ENCODE data around the gene CELSR3.

CELSR3 gene

DNA sequence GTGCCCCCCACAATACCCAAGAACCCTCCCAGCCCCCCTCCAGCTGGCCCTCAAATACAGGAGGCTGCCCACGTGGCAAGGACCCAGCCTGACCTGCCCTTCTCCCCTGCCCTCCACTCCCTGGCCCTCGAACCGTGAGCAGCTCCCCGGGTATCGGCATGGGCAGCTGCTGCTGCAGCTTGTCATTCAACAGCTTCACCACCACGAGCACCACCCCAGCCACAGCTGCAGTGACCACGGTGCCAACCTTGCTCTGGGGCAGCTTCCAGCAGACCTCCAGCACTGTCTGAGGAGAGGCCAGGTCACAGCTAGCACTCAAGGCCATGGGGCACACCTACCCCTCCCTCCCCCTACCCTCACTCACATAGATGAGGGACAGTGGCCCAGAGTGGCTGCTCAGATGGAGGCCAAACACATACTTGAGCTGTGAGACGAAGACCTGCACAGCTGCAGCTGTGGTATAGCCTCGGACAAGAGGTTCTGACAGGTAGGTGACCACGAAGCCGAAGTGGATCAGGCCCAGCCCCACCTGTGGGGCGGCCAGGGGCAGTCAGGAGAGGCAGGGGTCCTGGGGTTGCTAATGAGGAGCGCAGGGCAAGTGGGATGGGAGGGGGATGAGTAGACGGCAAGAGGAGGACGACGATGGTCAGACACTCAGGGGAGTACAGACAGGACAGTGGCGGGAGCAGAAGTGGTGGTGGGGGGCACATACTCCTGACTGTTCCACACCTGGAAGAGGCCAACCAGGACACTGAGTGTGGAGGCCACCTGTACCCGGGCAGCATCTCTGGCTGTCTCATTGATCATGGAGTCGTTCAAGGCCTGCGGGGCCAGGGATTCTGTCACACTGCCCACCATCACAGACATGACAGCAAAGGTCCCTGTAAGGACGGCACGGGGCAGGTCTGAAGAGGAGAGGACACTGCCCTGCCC, 30.9 kb downstream of the CELSR3 start:
- no peak for DNase-seq

DNA sequence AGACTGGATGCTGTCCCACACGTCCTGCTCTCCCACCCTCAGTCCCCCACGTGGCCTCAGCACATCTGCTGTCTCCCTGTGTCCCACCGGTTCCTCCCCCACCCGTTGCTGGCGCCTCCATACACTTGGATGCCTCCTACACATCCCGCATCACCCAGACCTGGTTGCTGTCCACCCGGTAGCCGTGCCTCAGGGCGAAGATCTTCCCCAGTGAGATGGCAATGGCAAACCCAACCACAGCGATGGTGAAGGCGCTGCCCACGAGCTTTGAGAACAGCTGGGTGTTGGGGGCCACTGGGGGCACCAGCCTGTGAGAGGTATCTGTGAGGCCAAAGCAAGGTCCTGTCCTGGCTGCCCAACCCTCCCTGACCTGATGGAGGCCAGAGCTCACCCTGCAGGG, 31.9 kb downstream of the CELSR3 start:
- no peak for DNase-seq

DNA sequence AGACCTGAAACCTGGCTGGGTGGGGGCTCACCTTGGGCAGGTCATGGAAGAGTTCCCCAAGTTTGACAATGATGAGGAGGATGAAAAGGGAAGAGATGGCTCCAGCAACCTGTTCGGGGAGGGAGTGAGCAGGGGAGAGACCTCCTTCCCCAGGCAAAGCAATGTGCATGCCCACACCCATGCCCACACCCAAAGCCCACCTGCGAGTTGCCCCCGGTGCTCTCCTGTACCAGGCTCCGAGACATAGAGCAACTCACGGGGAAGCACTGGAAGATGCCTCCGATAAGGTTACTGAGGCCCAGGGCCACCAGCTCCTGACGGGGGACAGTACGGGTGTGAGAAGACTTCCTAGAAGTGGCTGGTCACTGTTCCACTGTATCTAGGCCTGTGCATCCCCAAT, 32.3 kb downstream of the CELSR3 start:
- no peak for DNase-seq

DNA sequence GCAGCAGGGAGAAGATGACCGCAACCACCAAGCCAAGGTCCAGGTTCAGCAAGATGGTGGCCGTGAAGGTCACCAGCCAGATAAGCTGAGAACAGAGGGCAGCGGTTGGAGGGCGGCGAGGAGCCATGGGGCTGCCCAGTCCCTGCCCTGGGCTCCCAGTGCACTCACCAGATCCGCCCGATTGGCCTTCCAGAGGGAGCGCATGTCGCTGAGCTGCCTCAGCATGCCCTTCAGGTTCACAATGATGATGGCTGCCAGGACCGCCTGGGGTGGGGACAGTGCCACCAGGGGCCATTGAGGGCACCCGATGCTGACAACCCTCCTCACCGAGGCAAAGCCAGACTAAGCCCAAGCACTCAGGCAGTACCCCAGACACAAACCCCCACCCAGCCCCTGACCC, 32.8 kb downstream of the CELSR3 start:
- DNase-seq, result no peak

DNA sequence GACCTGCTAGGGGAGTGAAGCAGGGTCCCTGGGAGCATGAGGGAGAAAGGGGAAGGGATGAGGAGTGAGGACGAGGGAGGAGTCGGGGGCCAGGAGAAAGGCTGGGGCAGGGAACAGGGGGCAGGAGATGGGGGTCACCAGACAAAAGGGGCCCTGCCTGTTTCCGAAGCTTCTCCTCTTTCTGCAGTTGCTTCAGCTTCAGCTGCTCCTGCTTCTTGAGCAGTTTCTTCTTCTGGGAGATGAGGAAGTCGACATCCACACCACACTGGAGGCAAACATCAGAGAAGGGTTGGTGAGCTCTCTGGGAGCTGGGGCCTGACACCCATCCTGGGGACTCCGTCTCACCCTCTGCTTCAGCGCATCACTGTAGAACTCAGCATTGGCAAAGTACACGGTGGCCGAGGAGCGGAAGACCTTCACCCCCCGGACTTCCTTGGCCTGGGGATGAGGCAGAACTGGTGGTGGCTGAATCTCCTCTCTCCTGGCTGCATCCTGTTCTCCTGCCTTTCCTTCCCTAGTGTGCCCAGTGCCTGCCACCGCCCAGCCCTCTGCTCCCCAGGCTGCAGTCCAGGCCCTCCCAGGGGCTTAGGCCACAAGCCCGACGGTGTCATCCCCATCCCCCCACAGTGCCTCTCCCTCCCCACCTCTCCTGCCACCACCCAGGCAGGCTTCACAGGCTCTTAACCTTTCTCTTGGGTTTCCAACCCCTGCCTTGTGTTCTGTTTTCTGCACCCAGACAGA, 34.2 kb downstream of the CELSR3 start:
- DNase-seq, result no peak

DNA sequence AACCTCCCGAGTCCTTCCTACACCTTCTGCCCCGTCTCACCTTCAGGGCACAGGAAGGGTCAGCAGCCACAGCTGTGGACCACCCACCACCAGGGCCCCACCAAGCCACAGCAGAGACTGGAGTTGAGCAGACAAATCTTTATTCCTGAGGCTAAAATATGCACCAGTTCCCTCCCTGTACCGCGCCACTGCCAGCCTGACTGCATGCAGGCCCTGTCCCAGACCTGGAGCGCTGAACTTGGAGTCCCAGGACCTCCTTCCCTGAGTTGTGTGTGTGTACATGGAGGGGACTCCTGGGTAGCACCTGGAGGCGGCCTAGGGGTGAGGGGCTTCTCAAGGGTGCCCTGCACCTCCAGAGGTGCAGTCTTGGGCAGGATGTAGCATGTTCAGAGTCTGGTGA, 37.1 kb downstream of the CELSR3 start:
- no peak for DNase-seq

DNA sequence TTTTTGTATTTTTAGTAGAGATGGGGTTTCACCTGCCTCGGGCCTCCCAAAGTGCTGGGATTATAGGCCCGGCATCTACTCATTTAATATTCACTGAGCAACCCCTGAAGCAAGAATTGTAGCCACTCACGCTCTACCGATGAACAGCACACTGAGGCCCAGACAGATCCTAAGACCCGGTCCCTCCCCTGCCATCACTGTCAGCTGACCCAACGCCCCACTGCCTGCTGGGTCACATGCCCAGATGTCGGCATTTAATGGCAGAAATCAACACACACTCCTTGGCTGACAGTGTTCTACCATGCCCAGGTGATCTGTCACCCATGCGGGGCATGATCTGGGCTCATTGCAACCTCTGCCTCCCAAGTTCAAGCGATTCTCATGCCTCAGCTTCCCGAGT, 37.9 kb downstream of the CELSR3 start:
- no peak for DNase-seq

DNA sequence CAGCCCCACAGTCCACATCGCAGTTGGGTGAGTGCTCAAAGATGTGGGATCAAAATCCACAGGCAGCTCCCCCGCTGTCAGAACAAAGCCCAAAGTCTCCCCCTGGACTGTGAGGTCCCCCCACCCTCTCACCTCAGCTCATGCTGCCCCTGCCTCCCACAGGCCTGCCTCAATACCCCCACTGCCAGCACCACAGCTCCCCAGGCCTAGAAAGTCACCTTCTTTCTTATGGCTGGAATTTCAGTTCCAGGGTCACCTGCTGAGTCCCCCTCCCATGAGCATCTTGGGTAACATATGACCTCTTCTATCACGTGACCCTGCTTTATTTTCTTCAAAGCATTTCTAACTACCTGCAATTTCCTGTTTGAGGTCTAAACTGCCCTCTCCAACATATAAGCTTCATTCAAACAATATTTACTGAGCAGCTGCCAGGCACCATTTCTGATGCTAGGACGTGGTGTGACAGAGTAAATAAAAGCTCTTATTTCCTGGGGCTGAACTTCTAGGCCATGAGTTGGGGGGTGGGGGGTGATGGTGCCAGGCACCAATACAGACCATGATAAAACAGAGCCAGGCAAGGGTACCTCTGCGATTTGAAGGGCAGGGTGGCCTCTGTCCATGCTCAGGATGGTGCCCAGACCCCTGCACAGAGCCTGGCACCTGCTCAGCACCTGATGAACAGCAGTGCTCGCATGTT, 38.7 kb downstream of the CELSR3 start:
- no peak for DNase-seq

DNA sequence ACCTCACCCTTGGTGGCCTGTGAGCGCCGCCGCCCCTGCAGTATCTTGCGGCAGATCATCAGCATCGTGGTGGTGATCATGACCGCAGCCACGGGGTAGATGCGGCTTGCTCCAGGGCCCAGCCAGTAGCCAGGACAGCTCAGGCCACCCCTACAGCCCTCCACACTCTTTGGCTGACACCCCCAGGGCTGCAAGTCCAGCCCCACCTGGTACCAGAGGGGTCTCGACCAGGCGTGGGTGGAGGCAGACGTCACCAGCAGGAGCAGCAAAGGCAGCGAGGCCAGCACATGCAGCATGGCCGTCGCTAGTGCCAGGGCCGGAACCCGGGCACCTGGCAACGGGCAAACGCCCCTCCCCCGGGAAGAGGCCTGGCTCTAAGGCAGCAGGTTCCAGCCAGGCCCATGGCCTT, 41.2 kb downstream of the CELSR3 start, which contains the start of gene TMEM89:
Gene TMEM89 (minus strand): TSS at position 309 of the 409 bp plus-strand sequence. CDS start 13 bp downstream, at position 296.
- DNase-seq, result no peak

DNA sequence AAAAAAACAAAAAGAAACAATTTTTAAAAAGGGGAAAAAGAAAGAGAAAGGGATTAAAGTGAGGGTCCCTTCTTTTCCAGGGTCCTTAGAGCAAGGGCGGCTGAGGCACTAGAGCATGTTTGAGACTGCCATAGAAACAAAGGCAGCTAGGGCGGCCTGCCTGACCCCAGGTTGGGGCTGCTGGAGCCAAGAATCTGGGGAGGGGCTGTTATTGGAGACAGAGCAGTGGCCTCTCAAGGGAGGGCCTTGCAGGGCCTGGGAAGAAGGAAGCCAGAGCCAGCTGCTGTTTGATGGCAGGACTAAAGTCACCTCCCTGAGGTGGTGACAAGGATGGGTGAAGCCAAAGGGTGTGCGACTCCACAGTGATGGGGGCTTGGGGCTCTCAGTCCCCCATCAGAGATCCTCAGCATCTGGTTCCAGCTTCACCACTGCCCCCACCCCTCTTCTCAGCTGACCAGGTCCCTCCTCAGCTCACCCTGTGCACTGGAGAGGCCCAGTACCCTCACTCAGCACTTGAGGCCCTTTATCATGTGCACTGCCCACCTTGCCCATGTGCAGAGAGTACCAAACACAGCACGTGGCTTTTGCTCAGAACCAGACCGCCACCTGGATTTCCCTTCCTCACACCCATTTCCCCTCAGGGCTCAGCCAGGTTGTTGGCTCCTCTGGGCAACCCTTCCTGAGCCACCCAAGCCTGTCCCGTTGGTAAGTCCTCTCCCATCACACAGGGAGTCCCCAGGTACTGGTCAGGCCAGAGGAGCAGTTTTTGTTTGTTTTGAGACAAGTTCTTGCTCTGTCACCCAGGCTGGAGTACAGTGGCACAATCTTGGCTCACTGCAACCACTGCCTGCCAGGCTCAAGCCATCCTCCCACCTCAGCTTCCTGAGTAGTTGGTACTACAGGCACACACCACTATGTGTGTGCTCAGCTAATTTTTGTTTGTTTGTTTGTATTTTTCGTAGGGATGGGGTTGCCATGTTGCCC, 42.9 kb downstream of the CELSR3 start:
- no peak for DNase-seq

DNA sequence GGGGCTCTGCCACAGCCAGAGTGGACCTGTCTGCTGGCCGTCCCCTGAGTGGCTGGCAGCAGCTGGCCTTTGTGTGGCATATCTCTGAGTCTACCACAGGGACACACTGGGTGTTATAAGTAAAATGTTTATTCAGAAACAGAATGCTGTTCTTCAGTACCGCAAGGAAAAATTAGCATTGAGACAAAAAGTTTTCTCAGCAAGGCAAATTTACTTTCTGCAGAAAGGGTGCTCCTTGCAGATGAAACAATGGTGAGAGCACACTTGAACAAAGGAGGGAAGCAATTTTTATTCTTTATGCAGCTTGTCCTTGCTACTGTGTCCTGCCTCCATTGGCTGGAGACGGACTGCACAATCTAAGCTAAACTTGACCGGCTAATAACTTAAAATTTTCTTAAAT, 45.1 kb downstream of the CELSR3 start:
- DNase-seq, result no peak

DNA sequence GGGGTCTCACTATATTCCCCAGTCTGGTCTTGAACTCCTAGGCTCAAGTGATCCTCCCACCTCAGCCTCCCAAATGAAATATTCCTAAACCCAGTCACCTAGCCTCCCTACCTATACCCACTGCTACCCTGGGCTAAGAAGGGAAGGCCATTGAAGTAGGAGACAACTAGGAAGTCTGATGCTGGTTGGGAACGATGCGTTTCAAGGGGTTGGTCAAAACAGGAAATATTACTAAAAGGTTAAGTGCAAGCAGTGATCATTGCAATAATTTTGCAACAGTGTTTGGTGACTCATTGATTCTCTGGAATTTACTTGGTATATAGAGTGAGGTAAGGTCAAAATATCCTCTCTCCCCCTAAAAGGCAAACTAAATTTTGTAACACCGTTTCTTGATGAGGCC, 48.6 kb downstream of the CELSR3 start:
- no peak for DNase-seq

DNA sequence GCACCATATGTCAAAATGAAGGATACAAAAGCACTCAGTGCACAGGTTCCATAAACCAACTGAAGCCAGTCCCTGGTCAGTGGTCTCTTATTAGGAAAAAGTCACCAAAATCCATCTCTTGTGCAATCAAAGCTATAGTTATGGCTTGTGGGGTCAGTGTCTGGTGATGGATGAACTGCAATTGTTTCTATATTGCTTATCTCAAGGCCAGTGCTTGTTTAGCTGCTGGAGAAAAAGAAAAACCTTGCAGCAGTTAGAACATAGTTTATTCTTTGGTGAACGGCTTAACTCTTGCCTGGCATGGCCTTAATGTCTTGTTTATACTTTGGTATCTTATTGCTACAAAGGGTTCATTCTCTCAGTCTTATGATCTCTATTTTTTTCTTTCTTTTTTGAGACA, 50.4 kb downstream of the CELSR3 start:
- no peak for DNase-seq

DNA sequence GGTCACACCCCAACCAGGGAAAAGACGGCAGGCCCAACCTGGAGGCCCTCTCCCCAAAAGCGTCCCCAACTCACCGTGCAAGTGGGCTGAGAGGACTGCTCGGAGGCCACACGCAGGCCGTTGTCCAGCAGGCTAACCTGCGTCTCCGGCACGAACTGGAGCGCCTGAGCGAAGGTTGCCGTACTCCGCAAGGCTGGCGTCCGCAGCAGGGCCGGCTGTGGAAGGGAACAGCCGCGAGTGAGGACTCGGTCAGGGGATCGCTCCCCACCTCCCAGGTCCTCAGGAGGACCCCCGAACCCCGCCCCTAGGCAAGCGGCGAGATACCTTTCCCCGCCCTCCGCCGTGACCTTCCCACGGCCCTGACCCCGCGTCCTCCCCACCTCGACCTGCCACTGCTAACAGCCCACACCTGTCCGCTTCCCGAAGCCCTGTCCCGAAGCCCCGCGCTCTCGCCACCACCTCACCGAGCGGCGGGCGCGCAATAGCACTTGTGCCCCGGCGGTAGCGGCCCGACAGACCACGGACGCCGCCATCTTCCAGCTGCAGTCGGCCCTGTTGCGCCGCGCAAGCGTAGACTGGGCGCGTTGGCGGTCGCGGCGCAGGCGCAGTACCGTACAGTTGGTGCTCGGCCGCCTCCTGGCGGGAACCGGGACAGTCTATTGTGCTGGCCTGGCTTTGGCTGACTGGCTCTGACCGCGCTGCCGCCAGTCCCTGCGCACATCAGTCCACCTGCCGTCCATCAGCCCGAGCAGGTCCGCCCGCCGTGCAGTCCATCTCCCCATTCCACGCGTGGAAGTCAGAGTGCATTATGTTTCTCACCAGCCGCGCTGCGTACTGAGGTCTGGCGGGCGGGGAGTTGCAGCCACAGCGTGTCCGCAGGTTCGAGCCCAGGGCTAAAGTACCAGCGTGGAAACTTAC, 53.3 kb downstream of the CELSR3 start, which contains the start of gene UQCRC1:
Gene UQCRC1 (minus strand): TSS at position 559 of the 918 bp plus-strand sequence. CDS start 26 bp downstream, at position 533.
- DNase-seq, result peak; percentile 91

DNA sequence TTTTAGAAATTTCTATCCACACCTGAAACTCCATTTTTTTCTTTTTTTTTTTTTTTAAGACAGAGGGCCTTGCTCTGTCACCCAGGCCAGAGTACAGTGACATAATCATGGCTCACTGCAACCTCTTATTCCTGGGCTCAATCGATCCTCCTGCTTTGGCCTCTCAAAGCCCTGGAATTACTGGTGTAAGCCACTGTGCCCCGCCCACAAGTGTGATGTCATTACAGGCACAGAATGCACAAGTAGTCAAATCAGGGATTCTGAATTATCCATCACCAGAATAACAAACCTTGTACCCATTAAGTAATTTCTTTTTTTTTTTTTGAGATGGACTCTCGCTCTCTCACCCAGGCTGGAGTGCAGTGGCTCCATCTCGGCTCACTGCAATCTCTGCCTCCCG, 55.2 kb downstream of the CELSR3 start:
- no peak for DNase-seq

DNA sequence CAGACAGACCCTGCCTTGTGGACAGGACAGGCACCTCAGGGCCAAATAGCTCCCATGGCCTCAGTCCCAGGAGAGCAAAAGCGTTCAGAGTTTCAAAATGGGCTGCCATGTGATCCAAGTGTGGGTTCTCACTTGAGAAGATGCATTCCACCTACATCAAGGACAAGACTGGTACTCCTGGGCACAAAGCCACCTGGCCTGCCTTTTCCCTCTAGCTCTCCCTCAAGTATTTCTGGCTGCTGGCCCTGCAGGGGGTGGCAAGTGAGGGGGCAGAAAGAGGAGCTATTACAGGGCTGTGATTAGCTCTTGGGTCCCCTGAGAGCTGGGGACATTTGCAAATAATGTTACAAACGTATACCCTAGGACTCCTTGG, 61.1 kb downstream of the CELSR3 start:
- no peak for DNase-seq

DNA sequence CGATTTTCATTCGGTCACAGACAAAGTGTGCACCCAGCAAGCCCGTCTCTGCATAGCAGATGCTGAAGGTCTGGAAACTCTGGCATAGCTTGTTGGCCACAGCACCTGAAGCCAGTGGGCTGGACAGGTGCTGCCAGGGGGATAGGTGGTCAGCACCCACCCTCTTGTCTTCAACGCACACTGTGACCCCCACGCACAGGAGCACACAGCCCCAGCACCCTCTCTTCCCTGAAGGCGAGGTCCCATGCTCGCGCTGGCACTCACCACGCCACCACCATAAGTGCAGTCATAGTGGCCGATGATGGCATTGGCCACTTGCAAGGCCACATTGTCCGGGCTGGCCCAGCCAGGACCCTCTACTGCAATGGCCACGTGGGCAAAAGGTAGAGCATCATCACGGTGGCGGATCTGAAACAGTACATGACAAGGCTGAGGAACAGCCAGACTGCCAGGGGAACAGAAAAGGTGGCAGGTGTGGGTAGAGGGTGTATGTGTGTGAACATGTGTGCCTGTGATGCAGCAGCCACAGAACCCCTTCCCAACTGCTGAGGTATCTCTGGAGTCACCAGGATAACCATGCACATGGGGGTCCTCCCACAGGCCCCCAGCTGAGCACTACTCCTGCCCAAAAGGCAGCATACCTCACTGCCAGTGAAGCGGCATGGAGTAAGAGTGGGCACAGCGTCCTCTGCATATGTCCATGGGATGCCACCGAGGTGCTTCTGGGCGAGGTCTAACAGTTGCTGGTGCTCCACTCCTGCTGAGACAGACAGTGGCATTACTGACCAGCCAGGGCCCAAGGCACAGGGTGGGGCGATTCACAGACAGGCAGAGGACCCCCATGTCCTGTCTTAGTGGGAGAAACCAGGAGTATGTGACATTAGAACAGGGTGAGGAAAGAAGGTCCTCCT, 61.7 kb downstream of the CELSR3 start:
- no peak for DNase-seq

DNA sequence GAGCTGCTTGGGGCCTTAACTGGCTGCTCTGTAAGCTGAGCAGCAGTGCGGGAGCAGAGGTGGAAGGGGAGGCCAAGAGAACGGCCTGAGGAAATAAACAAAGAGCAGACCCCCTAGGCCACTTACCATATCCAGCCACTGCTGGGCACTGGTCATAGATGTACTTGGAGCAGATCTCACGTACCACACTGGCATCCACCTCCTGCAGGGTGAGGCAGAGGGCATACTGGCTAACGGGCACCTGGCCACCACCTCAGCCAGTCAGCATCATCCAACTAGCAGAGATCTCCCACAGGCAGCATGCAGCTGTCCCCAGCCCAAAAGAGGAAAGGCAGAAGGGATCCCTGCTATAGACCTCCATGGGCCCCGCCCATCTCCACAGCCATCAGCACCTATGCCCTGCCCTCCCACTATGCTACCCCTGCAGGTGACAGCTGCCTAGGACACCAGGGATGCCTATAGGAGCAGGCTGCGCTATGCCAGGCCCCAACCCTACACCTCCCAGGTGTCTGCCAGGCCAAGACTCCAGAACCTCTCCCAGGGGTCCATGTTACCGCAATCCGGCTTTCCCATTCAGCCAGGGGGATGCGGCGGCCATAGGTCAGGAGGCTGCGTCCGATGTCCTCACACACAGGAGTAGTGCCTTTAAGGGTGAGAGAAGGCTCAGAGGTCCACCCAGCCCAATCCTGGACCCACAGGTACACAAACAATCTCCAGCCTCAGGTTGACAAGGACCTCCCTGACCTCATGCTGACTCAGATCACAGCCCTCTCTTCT, 63.0 kb downstream of the CELSR3 start:
- DNase-seq, result no peak

DNA sequence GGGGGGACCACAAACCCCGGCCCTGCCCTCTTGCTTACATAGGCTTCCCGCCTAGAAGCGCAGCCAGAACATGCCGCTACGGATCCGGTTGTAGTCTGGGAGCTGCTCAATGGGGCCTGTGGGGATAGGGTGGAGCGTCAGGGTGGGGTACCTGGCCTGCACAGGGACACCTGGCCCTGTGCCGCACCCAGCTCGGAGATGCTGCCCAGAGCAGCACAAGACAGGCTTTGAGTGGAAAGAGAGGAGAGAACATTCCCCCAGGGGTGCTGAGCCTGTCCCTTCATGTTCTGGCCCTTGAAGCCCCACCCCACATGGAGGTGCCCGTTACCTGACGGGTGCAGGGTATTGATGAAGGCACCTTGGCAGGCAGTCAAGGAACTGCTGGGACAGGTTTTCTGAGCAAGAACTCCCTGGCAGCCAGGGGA, 63.6 kb downstream of the CELSR3 start:
- no peak for DNase-seq

Data from activated naive CD4-positive, alpha-beta T cell treated with anti-CD3 and anti-CD28 coated beads, Interleukin-2, amount 50 U/mL, for 16 hours (primary cell).